ENCODE measurements around the gene ERI3. TPM values are rescaled to one million over a fixed set of nuclear protein-coding genes. Genes with fewer than 3 reads are reported as not detected.

ERI3 gene
- total and polyA plus RNA-seq, 2 of the 4 experiments (the other 2 are of a cell fraction), result 56.6 to 70.9 TPM

DNA sequence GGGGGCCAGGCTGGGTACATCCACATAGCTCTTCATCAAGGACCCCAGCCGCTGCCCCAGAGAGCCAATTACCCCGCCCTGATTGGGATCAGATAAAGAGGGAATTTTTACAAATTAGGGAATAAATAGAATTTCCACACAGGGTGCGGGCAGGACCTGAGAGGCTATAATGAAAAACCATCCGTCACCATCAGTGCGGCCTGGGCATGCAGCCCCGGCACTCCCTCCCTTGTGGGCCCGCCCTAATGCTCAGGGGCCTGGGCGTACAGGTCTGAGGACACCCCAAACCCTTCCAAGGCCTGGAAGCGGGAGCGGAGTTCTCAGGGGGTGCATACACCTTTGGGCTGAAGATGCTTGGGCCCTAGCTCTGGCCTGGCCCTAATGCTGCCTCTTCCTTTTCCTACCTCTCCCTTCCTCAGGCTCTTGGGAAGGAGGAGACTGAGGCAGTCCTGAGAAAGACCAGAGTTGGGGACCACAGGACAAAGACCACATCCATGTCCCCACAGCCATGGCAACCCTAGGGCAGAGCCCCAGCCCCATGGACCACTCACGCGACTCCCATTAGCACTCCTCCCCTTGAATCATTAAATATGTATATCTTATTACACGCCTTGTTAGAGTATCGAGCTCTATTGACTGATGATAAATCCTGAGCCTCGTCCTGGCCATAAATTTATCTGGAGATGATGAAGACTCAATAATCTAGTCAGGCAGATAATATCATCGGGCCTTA, 125.5 kb downstream of the ERI3 start:
- Histone ChIP-seq H4K8ac (ENCODE audit: low read depth in 2 of 2, low read length in 2 of 2) (no peak overlapping the region), H3K4me2 (ENCODE audit: low read depth, low read length) (no peak overlapping the region), H3K23ac (ENCODE audit: low read depth, low read length) (no peak overlapping the region), H2BK20ac (ENCODE audit: low read depth, low read length) (no peak overlapping the region), H3K27me3 (ENCODE audit: control insufficient read depth, insufficient read depth, low read length) (no peaks in the 10 kb centered on the region), H3K18ac (ENCODE audit: low read depth, low read length) (no peak overlapping the region), H3K56ac (ENCODE audit: extremely low read depth, insufficient read depth, low read length) (no peak overlapping the region), H3K14ac (replicated peaks; ENCODE audit: low read depth, low read length) (no peak overlapping the region), H4K5ac (ENCODE audit: low read depth, low read length) (no peak overlapping the region), H4K91ac (ENCODE audit: insufficient read depth, low read depth, low read length) (no peak overlapping the region), H3K27ac (ENCODE audit: insufficient read depth, low read length) (no peak overlapping the region), H2BK15ac (ENCODE audit: low read depth, low read length) (no peak overlapping the region), H3K36me3 (ENCODE audit: control insufficient read depth, insufficient read depth, low read length) (peaks cover 6% of the 10 kb centered on the region; the same call in 1 of the 2 replicates), H2BK120ac (ENCODE audit: low read depth, low read length) (no peak overlapping the region), H4K20me1 (ENCODE audit: insufficient read depth, low read length) (no peaks in the 10 kb centered on the region), H2BK5ac (ENCODE audit: low read depth, low read length, poor library complexity, severe bottlenecking) (no peak overlapping the region), H3K4me1 (ENCODE audit: control insufficient read depth, insufficient read depth, low read length) (no peaks in the 10 kb centered on the region), H3K4ac (ENCODE audit: low read depth, low read length) (no peak overlapping the region), H3K79me1 (ENCODE audit: low read depth in 1 of 2, low read length in 2 of 2) (no peaks in the 10 kb centered on the region; a peak in 1 of 4 replicates), H3K9ac (ENCODE audit: low read depth, low read length) (no peak overlapping the region), H2AK9ac (replicated peaks; ENCODE audit: low read depth, low read length, poor library complexity) (no peak overlapping the region), H3K9me3 (ENCODE audit: control insufficient read depth, insufficient read depth, low read length) (no peaks in the 10 kb centered on the region), H3K4me3 (ENCODE audit: insufficient read depth, low read depth, low read length) (no peak overlapping the region), H2AK5ac (ENCODE audit: low read depth, low read length) (no peak overlapping the region), H2AFZ (replicated peaks; ENCODE audit: low read length, poor library complexity) (no peak overlapping the region), H3K9me1 (ENCODE audit: insufficient read depth, low read length) (peaks cover 5% of the 10 kb centered on the region; the same call in 1 of the 2 replicates)
- BruUV-seq (replicated peaks), result no TSS peak
- WGBS, 2 experiments (ENCODE audit: extremely low coverage in 2 of 2, insufficient read length in 1 of 2), result no CpG with 5 or more reads among the region's 16 CpGs
- dilution Hi-C loops (cut with HindIII; ENCODE audit: low sequenced_read_pairs, unreplicated experiment), result no loop called here
- DNase-seq, result no peak
- intact Hi-C loops (cut with micrococcal nuclease), result no loop called here
- ChIA-PET POLR2A (ENCODE audit: unreplicated experiment) (no interaction called here), CTCF (no interaction called here)
- ATAC-seq (ENCODE audit: low read depth), result no peak
- in situ Hi-C loops (cut with MboI; ENCODE audit: low sequenced_read_pairs), result no loop called here
- TF ChIP-seq MXI1 (IDR thresholded peaks at IDR 0.05; ENCODE audit: borderline replicate concordance, low read depth, low read length) (no peak), BHLHE40 (IDR thresholded peaks at IDR 0.05; ENCODE audit: low read depth, low read length) (no peak)

All from IMR-90 (cell line).